ENCODE results near the gene SPON1. TPM values are rescaled to one million over a fixed set of nuclear protein-coding genes. Genes with fewer than 3 reads are reported as not detected.

Gene SPON1
- total and polyA plus RNA-seq, 10 of the 15 experiments (the other 5 are each of a cell fraction or from before 2014, with no cell fraction given): 0.13 to 1.1 (median 0.18) TPM; not detected in 5

DNA sequence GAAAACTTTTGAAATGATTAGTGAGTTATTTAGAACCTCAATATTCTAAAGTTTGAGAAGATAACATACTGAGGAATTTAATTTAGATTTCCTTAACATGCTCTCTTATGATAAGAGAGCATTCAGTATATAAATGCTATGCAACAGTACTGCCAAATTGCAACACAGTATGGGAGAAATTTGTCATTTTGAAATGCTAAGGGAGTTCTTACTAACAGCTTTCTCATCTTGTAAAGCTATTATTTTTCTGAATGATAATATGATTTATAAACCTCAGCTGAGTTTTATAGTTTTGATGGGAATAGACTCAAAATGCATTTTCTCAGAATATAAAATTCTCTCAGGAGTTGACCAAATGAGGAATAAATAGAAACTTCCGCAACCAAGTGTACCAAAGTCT is 108.4 kb downstream of the SPON1 start (continued):
- TF ChIP-seq TBL1XR1 (IDR thresholded peaks at IDR 0.05; ENCODE audit: low read depth, low read length) (no peak), TCF7 (IDR thresholded peaks at IDR 0.05; ENCODE audit: borderline replicate concordance) (no peak), YBX1 (IDR thresholded peaks at IDR 0.05) (no peak), SMARCA5 (IDR thresholded peaks at IDR 0.05) (no peak)

GRCh38 chr11:14073849-14074476 is 111.4 kb downstream of the SPON1 start:
- TF ChIP-seq SIX5 (IDR thresholded peaks at IDR 0.05; ENCODE audit: low read depth, low read length, severe bottlenecking): no peak
- no peak for DNase-seq (ENCODE audit: low read depth, low spot score)
- no peaks in the 10 kb centered on the region; a peak in 1 of 4 replicates for H3K27me3 ChIP-seq (replicated peaks in 1 of 2; ENCODE audit: control insufficient read depth in 2 of 2, insufficient read depth in 2 of 2, low read length in 1 of 2)
- no peaks in the 10 kb centered on the region for H4K20me1 ChIP-seq (ENCODE audit: control insufficient read depth, insufficient read depth)
- no peaks in the 10 kb centered on the region for H3K9me3 ChIP-seq (replicated peaks; ENCODE audit: control insufficient read depth, insufficient read depth, low read length)
- ChIA-PET CTCF (no interaction called here), SMC1A (ENCODE audit: uncharacterized antibody, unreplicated experiment) (no interaction called here), POLR2A (no interaction called here), RAD21 (ENCODE audit: unreplicated experiment) (no interaction called here)
- FAIRE-seq: no peak
- H2AFZ ChIP-seq (ENCODE audit: control insufficient read depth, low read depth, low read length): no peak overlapping the region
- WGBS (ENCODE audit: insufficient coverage, insufficient replicate concordance, low lambda C conversion rate, missing lambda C conversion rate): 0% methylated on average over 1 of the region's 1 CpG
- no peak overlapping the region for H3K4me2 ChIP-seq (ENCODE audit: control insufficient read depth, insufficient read depth)
- H3K36me3 ChIP-seq (ENCODE audit: control insufficient read depth in 2 of 2, insufficient read depth in 2 of 2, low read length in 1 of 2): no peaks in the 10 kb centered on the region
- no peak overlapping the region for H3K27ac ChIP-seq (ENCODE audit: control insufficient read depth, insufficient read depth)
- no TSS peak for BruUV-seq (replicated peaks)
- no peak overlapping the region for H3K4me3 ChIP-seq
- no peak for ATAC-seq
- no peak overlapping the region for H3K9ac ChIP-seq (ENCODE audit: control insufficient read depth, insufficient read depth, low read length)
- intact Hi-C loops (cut with micrococcal nuclease; ENCODE audit: unreplicated experiment): no loop called here
- H3K79me2 ChIP-seq (ENCODE audit: control insufficient read depth, insufficient read depth, low read length): no peaks in the 10 kb centered on the region
- in situ Hi-C loops (cut with MboI): no loop called here
- H3K4me1 ChIP-seq (ENCODE audit: control insufficient read depth, insufficient read depth, low read length): no peaks in the 10 kb centered on the region
